ENCODE data around the gene NTN1.
"Not testable (repeated sequence)": the region's sequence is repeated elsewhere in the genome, so short reads cannot be mapped to it uniquely, and the experiment has no call there.

NTN1 gene

GRCh38 chr17:9125722-9126121 lies 104.4 kb downstream of the NTN1 start:
- no peak for DNase-seq

- no peak for DNase-seq
Observed at GRCh38 chr17:9127340-9127739, 106.0 kb downstream of the NTN1 start.

GRCh38 chr17:9131371-9131770 lies 110.1 kb downstream of the NTN1 start:
- DNase-seq, result no peak

- DNase-seq, result no peak
Observed at GRCh38 chr17:9132291-9132690, 111.0 kb downstream of the NTN1 start.

GRCh38 chr17:9132944-9133610 lies 111.8 kb downstream of the NTN1 start:
- DNase-seq, result no peak

GRCh38 chr17:9138161-9138717 lies 116.9 kb downstream of the NTN1 start:
- no peak for DNase-seq

- DNase-seq, result no peak
Observed at GRCh38 chr17:9139695-9140094, 118.4 kb downstream of the NTN1 start.

GRCh38 chr17:9140550-9141424 lies 119.5 kb downstream of the NTN1 start:
- DNase-seq, result no peak

- no peak for DNase-seq
Observed at GRCh38 chr17:9141425-9141753, 120.1 kb downstream of the NTN1 start.

- DNase-seq, result no peak
Observed at GRCh38 chr17:9142772-9143494, 121.6 kb downstream of the NTN1 start.

GRCh38 chr17:9144502-9145249 lies 123.4 kb downstream of the NTN1 start:
- DNase-seq, result no peak

GRCh38 chr17:9146064-9146463 lies 124.8 kb downstream of the NTN1 start:
- no peak for DNase-seq

- DNase-seq, result no peak
Observed at GRCh38 chr17:9148905-9149525, 127.7 kb downstream of the NTN1 start.

GRCh38 chr17:9150446-9151090 lies 129.3 kb downstream of the NTN1 start:
- no peak for DNase-seq

- DNase-seq, result no peak
Observed at GRCh38 chr17:9151091-9151490, 129.8 kb downstream of the NTN1 start.

GRCh38 chr17:9151740-9152139 lies 130.4 kb downstream of the NTN1 start:
- DNase-seq, result not testable (repeated sequence)

- no peak for DNase-seq
Observed at GRCh38 chr17:9158544-9159452, 137.5 kb downstream of the NTN1 start.

GRCh38 chr17:9162275-9162985 lies 141.1 kb downstream of the NTN1 start:
- no peak for DNase-seq

- DNase-seq, result no peak
Observed at GRCh38 chr17:9166788-9167187, 145.5 kb downstream of the NTN1 start.

- no peak for DNase-seq
Observed at GRCh38 chr17:9167379-9167778, 146.1 kb downstream of the NTN1 start.
